Tibial nerve (tissue), 4 donors: ENCODE results near the gene CLRN2. TPM values are rescaled to one million over a fixed set of nuclear protein-coding genes. Genes with fewer than 3 reads are reported as not detected.
"Not testable (repeated sequence)": the region's sequence is repeated elsewhere in the genome, so short reads cannot be mapped to it uniquely, and the experiment has no call there.

Source experiments
- DNase-seq, 2 donors: peaks; one replicate each; pipeline ENCODE4 v3.0.0-alpha.2; 2019; ENCODE audit warnings: low spot score in 2 of 2
- H3K27ac ChIP-seq, 4 donors: fragments of 200-600 bp; sonication (generic) in 3 of 4; one replicate each; pipeline ENCODE4 v1.5.1; 2017 to 2019; ENCODE audit warnings: mild to moderate bottlenecking in 1 of 4
- H3K27me3 ChIP-seq, 2 donors: fragments of 200-600 bp; sonication (generic) in 1 of 2; one replicate each; pipeline versions ENCODE4 v1.5.1 to v1.6.0; 2017 to 2019
- H3K36me3 ChIP-seq, 3 donors: fragments of 200-600 bp; sonication (generic); one replicate each; pipeline ENCODE4 v1.5.1; 2018 to 2019
- H3K4me1 ChIP-seq, 4 donors: fragments of 200-600 bp; sonication (generic) in 3 of 4; one replicate each; pipeline ENCODE4 v1.5.1; 2017 to 2019
- H3K4me3 ChIP-seq, 4 donors: fragments of 200-600 bp; sonication (generic) in 3 of 4; one replicate each; pipeline ENCODE4 v1.5.1; 2017 to 2019; ENCODE audit warnings: mild to moderate bottlenecking in 1 of 4, moderate library complexity in 1 of 4
- H3K9me3 ChIP-seq, 4 donors: fragments of 200-600 bp; sonication (generic) in 3 of 4; one replicate each; pipeline ENCODE4 v1.5.1; 2017 to 2019
- EP300 ChIP-seq, 2 donors: sonication (generic); formaldehyde crosslinking; IDR thresholded peaks; one replicate each; pipeline ENCODE4 v1.6.1; 2017; ENCODE audit warnings: antibody characterized with exemption in 2 of 2, mild to moderate bottlenecking in 1 of 2
- POLR2A ChIP-seq, 2 donors: fragments of 450-650 bp; IDR thresholded peaks; one replicate each; pipeline ENCODE4 v1.6.1; 2017; ENCODE audit warnings: antibody characterized with exemption in 2 of 2, mild to moderate bottlenecking in 2 of 2, moderate library complexity in 2 of 2
- WGBS, 2 donors: methylation state at CpG; one replicate each; pipeline ENCODE4 v1.1.5; 2018; 5-methylcytosine and 5-hydroxymethylcytosine counted together
- total RNA-seq, 4 donors: library from RNA; depleted of rRNA; stranded (reverse); fragments of >200 nt; gene quantifications; one replicate each; pipeline ENCODE4 v1.1.0, GENCODE V29; 2016
- TF ChIP-seq, protein P1 (sequence below), 5 experiments: fragments of 200-600 bp in 3 of 5; fragments of 450-650 bp in 2 of 5; sonication (generic) in 3 of 5; IDR thresholded peaks; one replicate each; pipeline ENCODE4 v1.5.1; 2016 to 2019; ENCODE audit warnings: antibody characterized with exemption in 5 of 5, mild to moderate bottlenecking in 3 of 5, moderate library complexity in 2 of 5

Gene CLRN2
- total RNA-seq, 4 donors from 2014 or later = not detected

DNA sequence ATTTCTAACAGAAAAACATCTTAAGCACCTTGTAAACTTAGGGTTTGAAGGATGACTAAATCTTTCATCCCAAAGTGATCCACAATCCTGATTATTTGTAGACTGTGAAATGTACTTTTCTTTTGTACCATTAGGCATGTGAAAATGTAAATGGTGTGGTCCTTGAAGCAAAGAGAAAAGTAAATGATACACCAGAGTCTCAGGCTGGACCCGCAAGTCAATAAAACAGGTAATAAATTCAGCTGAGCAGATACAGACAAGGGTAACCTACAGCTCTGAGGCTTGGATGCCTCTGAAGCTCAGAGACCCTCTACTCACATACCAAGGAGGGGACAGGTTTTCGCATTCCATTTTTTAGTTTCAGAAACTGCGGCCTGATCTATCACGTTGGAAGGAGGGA lies 59.2 kb downstream of the CLRN2 start:
- 88 to 89% methylated on average over 4 of the region's 4 CpGs for WGBS, 2 donors
- no peaks in the 10 kb centered on the region for H3K9me3 ChIP-seq
- H3K4me3 ChIP-seq = no peak overlapping the region
- no peak for DNase-seq
- TF ChIP-seq POLR2A (IDR thresholded peaks at IDR 0.05) = no peak
- TF ChIP-seq, protein P1, sequence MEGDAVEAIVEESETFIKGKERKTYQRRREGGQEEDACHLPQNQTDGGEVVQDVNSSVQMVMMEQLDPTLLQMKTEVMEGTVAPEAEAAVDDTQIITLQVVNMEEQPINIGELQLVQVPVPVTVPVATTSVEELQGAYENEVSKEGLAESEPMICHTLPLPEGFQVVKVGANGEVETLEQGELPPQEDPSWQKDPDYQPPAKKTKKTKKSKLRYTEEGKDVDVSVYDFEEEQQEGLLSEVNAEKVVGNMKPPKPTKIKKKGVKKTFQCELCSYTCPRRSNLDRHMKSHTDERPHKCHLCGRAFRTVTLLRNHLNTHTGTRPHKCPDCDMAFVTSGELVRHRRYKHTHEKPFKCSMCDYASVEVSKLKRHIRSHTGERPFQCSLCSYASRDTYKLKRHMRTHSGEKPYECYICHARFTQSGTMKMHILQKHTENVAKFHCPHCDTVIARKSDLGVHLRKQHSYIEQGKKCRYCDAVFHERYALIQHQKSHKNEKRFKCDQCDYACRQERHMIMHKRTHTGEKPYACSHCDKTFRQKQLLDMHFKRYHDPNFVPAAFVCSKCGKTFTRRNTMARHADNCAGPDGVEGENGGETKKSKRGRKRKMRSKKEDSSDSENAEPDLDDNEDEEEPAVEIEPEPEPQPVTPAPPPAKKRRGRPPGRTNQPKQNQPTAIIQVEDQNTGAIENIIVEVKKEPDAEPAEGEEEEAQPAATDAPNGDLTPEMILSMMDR (IDR thresholded peaks at IDR 0.05) = no peak
- no peak for TF ChIP-seq EP300 (IDR thresholded peaks at IDR 0.05)
- peaks cover 3 to 20% (median 7%) of the 10 kb centered on the region in 4 donors for H3K4me1 ChIP-seq
- no peaks in the 10 kb centered on the region for H3K36me3 ChIP-seq
- H3K27me3 ChIP-seq = no peaks in the 10 kb centered on the region
- no peak overlapping the region for H3K27ac ChIP-seq

DNA sequence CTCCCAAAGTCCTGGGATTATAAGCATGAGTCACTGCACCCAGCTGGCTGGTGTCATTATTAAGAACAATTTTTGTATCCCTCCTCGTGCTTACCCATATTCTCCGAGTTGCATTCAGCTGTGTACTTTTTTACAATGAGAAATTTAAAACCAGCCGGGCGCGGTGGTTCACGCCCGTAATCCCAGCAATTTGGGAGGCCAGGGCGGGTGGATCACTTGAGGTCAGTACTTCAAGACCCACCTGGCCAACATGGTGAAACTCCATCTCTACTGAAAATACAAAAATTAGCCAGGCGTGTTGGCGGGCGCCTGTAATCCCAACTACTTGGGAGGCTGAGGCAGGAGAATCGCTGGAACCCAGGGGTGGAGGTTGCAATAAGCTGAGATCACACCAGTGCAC lies 60.2 kb downstream of the CLRN2 start:
- H3K4me3 ChIP-seq, H3K9me3 ChIP-seq, H3K27ac ChIP-seq, DNase-seq, H3K36me3 ChIP-seq, H3K27me3 ChIP-seq: not testable (repeated sequence)
- WGBS, 2 donors = 94 to 95% methylated on average over 12 of the region's 12 CpGs
- peaks cover 3 to 29% (median 7%) of the 10 kb centered on the region in 4 donors for H3K4me1 ChIP-seq

Other genes starting within 250 kb of the CLRN2 start
- gene QDPR, start 3.1 kb upstream of the CLRN2 start, total RNA-seq = 10 to 100 TPM; 15.9 to 53.1 (median 24.7) TPM
- gene LAP3, start 62.0 kb downstream of the CLRN2 start, total RNA-seq = 100 to 1,000 TPM in 1 of 4 donors, 10 to 100 TPM in 3; 63.2 to 110 (median 73.3) TPM
- 10 to 100 TPM; 12.9 to 19.9 (median 16.2) TPM for gene MED28, start 99.5 kb downstream of the CLRN2 start, total RNA-seq